ENCODE measurements around the gene TIGAR.

GRCh38 chr12:4322726-4323125 lies 1.7 kb downstream of the TIGAR start:
- TF ChIP-seq RAD21 (IDR thresholded peaks at IDR 0.05; ENCODE audit: low read depth) (no peak), USF1 (IDR thresholded peaks at IDR 0.05) (no peak), CREB1 (IDR thresholded peaks at IDR 0.05; ENCODE audit: low read depth) (no peak)

All from Ishikawa (cell line).